ENCODE data around the gene GNAZ. TPM values are rescaled to one million over a fixed set of nuclear protein-coding genes. Genes with fewer than 3 reads are reported as not detected.

The GNAZ gene
- total RNA-seq, 4 donors from 2014 or later, result 4.1 to 16.2 (median 6.5) TPM

- no peak for TF ChIP-seq CTCF (IDR thresholded peaks at IDR 0.05; ENCODE audit: low read depth)
Observed at GRCh38 chr22:23166042-23166831, 95.9 kb downstream of the GNAZ start.

GRCh38 chr22:23166841-23167616 lies 96.7 kb downstream of the GNAZ start:
- no peak for TF ChIP-seq CTCF (IDR thresholded peaks at IDR 0.05; ENCODE audit: low read depth)

- no peak for TF ChIP-seq CTCF (IDR thresholded peaks at IDR 0.05; ENCODE audit: low read depth)
Observed at GRCh38 chr22:23168391-23169042, 98.2 kb downstream of the GNAZ start.

GRCh38 chr22:23169043-23169406 lies 98.7 kb downstream of the GNAZ start:
- TF ChIP-seq CTCF (IDR thresholded peaks at IDR 0.05; ENCODE audit: low read depth), result no peak

Small RNAs within 50 kb of the gene (small RNA-seq; reads per million reads assigned to genes)
- gene RF00017, result not detected
- gene RF00066, result not detected

Other genes starting within 250 kb of the GNAZ start
- 1 to 10 TPM in 2 of 4 donors, not detected in 2; 1.1 to 2.2 TPM for gene IGLL5, start 182.7 kb upstream of the GNAZ start, total RNA-seq
- gene RSPH14, start 71.5 kb downstream of the GNAZ start, total RNA-seq, result not detected
- gene RAB36, start 75.0 kb downstream of the GNAZ start, total RNA-seq, result 1 to 10 TPM in 1 of 4 donors, under 1 TPM in 3; 0.38 to 1.0 (median 0.57) TPM
- gene BCR, start 110.0 kb downstream of the GNAZ start, total RNA-seq, result 10 to 100 TPM; 19.2 to 63.5 (median 24.8) TPM